Measurements from ENCODE around the gene AKT2.

DNA sequence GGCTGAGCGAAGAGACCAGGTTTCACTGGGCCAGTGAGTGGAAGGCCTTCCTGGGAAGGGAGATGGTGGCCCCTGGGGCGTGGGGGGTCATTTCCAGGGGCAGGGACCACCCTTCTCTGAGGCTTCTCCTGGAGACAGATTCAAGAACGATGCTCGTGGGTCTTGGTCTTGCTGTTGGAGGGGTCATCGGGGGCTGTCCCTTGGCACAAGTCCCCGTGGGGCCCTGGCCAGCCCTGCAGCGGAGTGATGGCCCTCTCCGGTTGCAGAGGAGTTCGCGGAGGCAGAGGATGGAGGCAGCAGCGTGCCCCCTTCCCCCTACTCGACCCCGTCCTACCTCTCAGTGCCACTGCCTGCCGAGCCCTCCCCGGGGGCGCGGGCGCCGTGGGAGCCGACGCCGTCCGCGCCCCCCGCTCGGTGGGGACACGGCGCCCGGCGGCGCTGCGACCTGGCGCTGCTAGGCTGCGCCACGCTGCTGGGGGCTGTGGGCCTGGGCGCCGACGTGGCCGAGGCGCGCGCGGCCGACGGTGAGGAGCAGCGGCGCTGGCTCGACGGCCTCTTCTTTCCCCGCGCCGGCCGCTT lies 71.8 kb downstream of the AKT2 start:
- TF ChIP-seq, protein P1, sequence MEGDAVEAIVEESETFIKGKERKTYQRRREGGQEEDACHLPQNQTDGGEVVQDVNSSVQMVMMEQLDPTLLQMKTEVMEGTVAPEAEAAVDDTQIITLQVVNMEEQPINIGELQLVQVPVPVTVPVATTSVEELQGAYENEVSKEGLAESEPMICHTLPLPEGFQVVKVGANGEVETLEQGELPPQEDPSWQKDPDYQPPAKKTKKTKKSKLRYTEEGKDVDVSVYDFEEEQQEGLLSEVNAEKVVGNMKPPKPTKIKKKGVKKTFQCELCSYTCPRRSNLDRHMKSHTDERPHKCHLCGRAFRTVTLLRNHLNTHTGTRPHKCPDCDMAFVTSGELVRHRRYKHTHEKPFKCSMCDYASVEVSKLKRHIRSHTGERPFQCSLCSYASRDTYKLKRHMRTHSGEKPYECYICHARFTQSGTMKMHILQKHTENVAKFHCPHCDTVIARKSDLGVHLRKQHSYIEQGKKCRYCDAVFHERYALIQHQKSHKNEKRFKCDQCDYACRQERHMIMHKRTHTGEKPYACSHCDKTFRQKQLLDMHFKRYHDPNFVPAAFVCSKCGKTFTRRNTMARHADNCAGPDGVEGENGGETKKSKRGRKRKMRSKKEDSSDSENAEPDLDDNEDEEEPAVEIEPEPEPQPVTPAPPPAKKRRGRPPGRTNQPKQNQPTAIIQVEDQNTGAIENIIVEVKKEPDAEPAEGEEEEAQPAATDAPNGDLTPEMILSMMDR (IDR thresholded peaks at IDR 0.05), result no peak
- TF ChIP-seq ZFX (IDR thresholded peaks at IDR 0.05; ENCODE audit: borderline replicate concordance), result no peak

All from 22Rv1 (cell line).